HepG2 (cell line): ENCODE measurements around the gene HOXA1. TPM values are rescaled to one million over a fixed set of nuclear protein-coding genes. Genes with fewer than 3 reads are reported as not detected.

Source experiments
- ATAC-seq: fragments of 200-7000 bp; cut with Tn5 transposase; 3 replicates; pipeline ENCODE4 v1.9.1; 2020; ENCODE audit warnings: mild to moderate bottlenecking, moderate library complexity
- BruUV-seq: library from RNA; stranded (reverse); fragments of 400-500 nt; replicated peaks from 2 replicates; lab custom pipeline; 2021; lab: Mats Ljungman, UMichigan
- CTCF ChIA-PET: fragments of 300-600 bp; formaldehyde crosslinking; extraction: SDS; loops from one replicate; lab custom pipeline; 2021; ENCODE audit warnings: low total read pairs, inconsistent platforms, low intra/inter-chr PET ratio; lab: Yijun Ruan, JAX
- POLR2A ChIA-PET: fragments of 350-600 bp; sonication (Branson Sonifier 250); formaldehyde crosslinking; loops from one replicate; lab custom pipeline; 2020; ENCODE audit warnings: antibody characterized with exemption, inconsistent platforms; lab: Yijun Ruan, JAX
- DNase-seq: peaks from one replicate; pipeline ENCODE4 v3.0.0-alpha.2; 2015; ENCODE audit warnings: low spot score
- FAIRE-seq: peaks from 3 replicates; lab custom pipeline; 2011; peaks lifted over from hg19 to GRCh38; lab: Jason Lieb, UNC
- H2AFZ ChIP-seq: one replicate; pipeline ENCODE4 v1.6.1; 2011; ENCODE audit warnings: low read length, inconsistent platforms
- H3K27ac ChIP-seq: fragments of 300-600 bp; 3 replicates; pipeline ENCODE4 v1.8.0; 2011; ENCODE audit warnings: mixed run types, mild to moderate bottlenecking, mixed read lengths, low read length, inconsistent platforms; ENCODE audit not compliant: insufficient read depth; ENCODE audit errors: extremely low read length
- H3K27me3 ChIP-seq, 2 experiments: fragments of 200-600 bp in 1 of 2; 2 replicates in 1 of 2; 3 replicates in 1 of 2; pipeline versions ENCODE4 v1.6.0 to v1.8.0; 2011; ENCODE audit warnings: low read length in 2 of 2, mild to moderate bottlenecking in 2 of 2, moderate library complexity in 2 of 2, inconsistent platforms in 1 of 2; ENCODE audit not compliant: insufficient read depth in 2 of 2, control insufficient read depth in 1 of 2
- H3K36me3 ChIP-seq, 2 experiments: fragments of 200-600 bp in 1 of 2; replicated peaks in 1 of 2; 2 replicates in 1 of 2; 3 replicates in 1 of 2; pipeline versions ENCODE4 v1.5.1 to v1.8.0; 2011; ENCODE audit warnings: low read length in 2 of 2, inconsistent platforms in 1 of 2; ENCODE audit not compliant: insufficient read depth in 2 of 2, control insufficient read depth in 1 of 2
- H3K4me1 ChIP-seq: 2 replicates; pipeline ENCODE4 v1.5.1; 2012; ENCODE audit warnings: low read length, inconsistent platforms; ENCODE audit not compliant: insufficient read depth
- H3K4me2 ChIP-seq: 2 replicates; pipeline ENCODE4 v1.6.0; 2011; ENCODE audit warnings: low read depth, low read length, inconsistent platforms
- H3K4me3 ChIP-seq, 3 experiments: fragments of 200-600 bp in 1 of 3; sonication (generic), shearing (Covaris generic) in 1 of 3; replicated peaks in 1 of 3; 2 replicates each; pipeline ENCODE4 v1.5.1; 2011 to 2016; ENCODE audit warnings: low read length in 3 of 3, inconsistent platforms in 2 of 3, low read depth in 2 of 3, mild to moderate bottlenecking in 2 of 3, control low read depth in 1 of 3, mixed read lengths in 1 of 3; ENCODE audit not compliant: insufficient read depth in 1 of 3
- H3K79me2 ChIP-seq: one replicate; pipeline ENCODE4 v1.6.1; 2011; ENCODE audit warnings: low read length, inconsistent platforms; ENCODE audit not compliant: insufficient read depth
- H3K9ac ChIP-seq: 2 replicates; pipeline ENCODE4 v1.6.0; 2011; ENCODE audit warnings: mild to moderate bottlenecking, low read depth, low read length, inconsistent platforms; ENCODE audit not compliant: insufficient read depth
- H3K9me3 ChIP-seq: 2 replicates; pipeline ENCODE4 v1.5.1; 2012; ENCODE audit warnings: mild to moderate bottlenecking, low read length
- H4K20me1 ChIP-seq: 2 replicates; pipeline ENCODE4 v1.6.0; 2011; ENCODE audit warnings: inconsistent platforms, mild to moderate bottlenecking, low read length, moderate library complexity; ENCODE audit not compliant: insufficient read depth
- ARID5B ChIP-seq: IDR thresholded peaks from 2 replicates; pipeline ENCODE4 v1.4.0; 2020; ENCODE audit warnings: mild to moderate bottlenecking, missing genetic modification reagents
- GLI4 ChIP-seq: sonication (generic); formaldehyde crosslinking; IDR thresholded peaks from 2 replicates; pipeline ENCODE4 v1.5.1; 2020; ENCODE audit warnings: missing genetic modification reagents, mild to moderate bottlenecking, moderate library complexity, borderline replicate concordance
- HBP1 ChIP-seq: IDR thresholded peaks from 2 replicates; pipeline ENCODE4 v1.6.1; 2016; ENCODE audit warnings: low read depth, control low read depth
- HNRNPL ChIP-seq: fragments of 200-400 bp; formaldehyde crosslinking; IDR thresholded peaks from 2 replicates; pipeline ENCODE4 v1.6.1; 2017; ENCODE audit warnings: mild to moderate bottlenecking, low read depth, low read length
- POLR2AphosphoS2 ChIP-seq: IDR thresholded peaks from 2 replicates; pipeline ENCODE4 v1.6.1; 2011; ENCODE audit warnings: low read depth, low read length, improper control_type of control experiment
- SATB2 ChIP-seq: sonication (generic); formaldehyde crosslinking; IDR thresholded peaks from 2 replicates; pipeline ENCODE4 v1.5.0; 2020; ENCODE audit warnings: missing genetic modification reagents
- SRF ChIP-seq: IDR thresholded peaks from 2 replicates; pipeline ENCODE4 v1.6.1; 2011; ENCODE audit warnings: mild to moderate bottlenecking, low read depth, low read length, moderate library complexity
- TEF ChIP-seq: sonication (generic); formaldehyde crosslinking; IDR thresholded peaks from 2 replicates; pipeline ENCODE4 v1.5.0; 2020; ENCODE audit warnings: missing genetic modification reagents
- TSC22D2 ChIP-seq: sonication (generic); formaldehyde crosslinking; IDR thresholded peaks from 2 replicates; pipeline ENCODE4 v1.5.1; 2020; ENCODE audit warnings: missing genetic modification reagents, mild to moderate bottlenecking, borderline replicate concordance
- USF2 ChIP-seq, 2 experiments: sonication (generic) in 1 of 2; formaldehyde crosslinking in 1 of 2; IDR thresholded peaks; 2 replicates each; pipeline versions ENCODE4 v1.5.1 to v1.6.1; 2011 to 2020; ENCODE audit warnings: borderline replicate concordance in 1 of 2, low read depth in 1 of 2, low read length in 1 of 2, mild to moderate bottlenecking in 1 of 2, missing genetic modification reagents in 1 of 2, moderate library complexity in 1 of 2
- ZNF879 ChIP-seq: sonication (generic); formaldehyde crosslinking; IDR thresholded peaks from 2 replicates; pipeline ENCODE4 v1.8.1; 2023; ENCODE audit warnings: missing genetic modification reagents
- ZUFSP ChIP-seq: sonication (generic); formaldehyde crosslinking; IDR thresholded peaks from 2 replicates; pipeline ENCODE4 v1.9.0; 2021; ENCODE audit warnings: missing genetic modification reagents, mild to moderate bottlenecking, borderline replicate concordance
- WGBS: methylation state at CpG from one replicate; pipeline ENCODE4 v1.1.6; 2017; ENCODE audit warnings: low lambda C conversion rate; 5-methylcytosine and 5-hydroxymethylcytosine counted together
- in situ Hi-C: cut with HindIII; loops from 2 replicates; pipeline ENCODE4 v1.10.0; 2017; ENCODE audit warnings: low pct_unique_long_range_greater_than_20kb; ENCODE audit not compliant: extremely low pct_ligation_motif_present
- intact Hi-C: fragments of 100-400 bp; cut with micrococcal nuclease; formaldehyde crosslinking; loops from one replicate; pipeline ENCODE4 v1.10.0; 2022; ENCODE audit not compliant: unreplicated experiment
- polyA plus RNA-seq, 8 experiments: library from polyadenylated mRNA; depleted of rRNA in 3 of 8; stranded (reverse) in 7 of 8; unstranded in 1 of 8; fragments of >200 nt; fragmentation: Illumina TruSeq in 4 of 8; extraction: Trizol in 4 of 8; gene quantifications; 2 replicates each; pipeline versions ENCODE4 v1.2.1 to v1.2.3, GENCODE V29; 2011 to 2016; ENCODE audit warnings: low read depth in 4 of 8, missing spikeins in 1 of 8, mixed read lengths in 1 of 8; ENCODE audit not compliant: insufficient read depth in 1 of 8
- total RNA-seq, 5 experiments: library from RNA; depleted of rRNA; stranded (reverse); fragments of >200 nt; fragmentation: Illumina TruSeq; extraction: Trizol; gene quantifications; 2 replicates each; pipeline ENCODE4 v1.2.3, GENCODE V29; 2016; ENCODE audit warnings: low read depth in 1 of 5

The HOXA1 gene
- total and polyA plus RNA-seq, 2 of the 13 experiments (the other 11 are each of a cell fraction or from before 2014, with no cell fraction given) = 0.18 to 0.20 TPM

GRCh38 chr7:27088002-27088922 is 7.5 kb downstream of the HOXA1 start:
- ATAC-seq = no peak
- Histone ChIP-seq H3K4me2 (no peak overlapping the region), H4K20me1 (no peaks in the 10 kb centered on the region), H3K27ac (no peak overlapping the region), H3K9ac (no peak overlapping the region), H3K36me3 (no peaks in the 10 kb centered on the region), H3K9me3 (no peaks in the 10 kb centered on the region), H3K79me2 (no peaks in the 10 kb centered on the region), H3K4me3 (no peak overlapping the region), H3K4me1 (peaks cover 22% of the 10 kb centered on the region), H2AFZ (no peak overlapping the region), H3K27me3 (peaks cover 2 to 19% of the 10 kb centered on the region in 2 experiments; a peak in 2 of 5 replicates)
- no TSS peak for BruUV-seq
- ChIA-PET CTCF (no interaction called here), POLR2A (no interaction called here)
- 85% methylated on average over 67 of the region's 68 CpGs for WGBS
- no peak for DNase-seq
- intact Hi-C loops = no loop called here
- no peak for FAIRE-seq
- in situ Hi-C loops = no loop called here
- no peak for TF ChIP-seq HBP1 (CRISPR knock-in tag)
- no peak for TF ChIP-seq GLI4 (CRISPR knock-in tag)
- no peak for TF ChIP-seq ZNF879
- no peak for TF ChIP-seq POLR2AphosphoS2
- TF ChIP-seq USF2 (IDR thresholded peaks at IDR 0.05; ENCODE audit: low read depth, low read length) = no peak
- TF ChIP-seq USF2 (CRISPR knock-in tag; IDR thresholded peaks at IDR 0.05; ENCODE audit: borderline replicate concordance) = no peak
- no peak for TF ChIP-seq TSC22D2 (CRISPR knock-in tag)
- TF ChIP-seq TEF (CRISPR knock-in tag) = no peak
- TF ChIP-seq SATB2 = no peak
- TF ChIP-seq ZUFSP (CRISPR knock-in tag) = no peak
- TF ChIP-seq SRF = no peak
- no peak for TF ChIP-seq HNRNPL
- TF ChIP-seq ARID5B = no peak
